Measurements from ENCODE around the gene CA14.
A peak's percentile ranks its signal among the peaks of the same experiment; 100 is the strongest.
"Not testable (repeated sequence)": the region's sequence is repeated elsewhere in the genome, so short reads cannot be mapped to it uniquely, and the experiment has no call there.

The CA14 gene

DNA sequence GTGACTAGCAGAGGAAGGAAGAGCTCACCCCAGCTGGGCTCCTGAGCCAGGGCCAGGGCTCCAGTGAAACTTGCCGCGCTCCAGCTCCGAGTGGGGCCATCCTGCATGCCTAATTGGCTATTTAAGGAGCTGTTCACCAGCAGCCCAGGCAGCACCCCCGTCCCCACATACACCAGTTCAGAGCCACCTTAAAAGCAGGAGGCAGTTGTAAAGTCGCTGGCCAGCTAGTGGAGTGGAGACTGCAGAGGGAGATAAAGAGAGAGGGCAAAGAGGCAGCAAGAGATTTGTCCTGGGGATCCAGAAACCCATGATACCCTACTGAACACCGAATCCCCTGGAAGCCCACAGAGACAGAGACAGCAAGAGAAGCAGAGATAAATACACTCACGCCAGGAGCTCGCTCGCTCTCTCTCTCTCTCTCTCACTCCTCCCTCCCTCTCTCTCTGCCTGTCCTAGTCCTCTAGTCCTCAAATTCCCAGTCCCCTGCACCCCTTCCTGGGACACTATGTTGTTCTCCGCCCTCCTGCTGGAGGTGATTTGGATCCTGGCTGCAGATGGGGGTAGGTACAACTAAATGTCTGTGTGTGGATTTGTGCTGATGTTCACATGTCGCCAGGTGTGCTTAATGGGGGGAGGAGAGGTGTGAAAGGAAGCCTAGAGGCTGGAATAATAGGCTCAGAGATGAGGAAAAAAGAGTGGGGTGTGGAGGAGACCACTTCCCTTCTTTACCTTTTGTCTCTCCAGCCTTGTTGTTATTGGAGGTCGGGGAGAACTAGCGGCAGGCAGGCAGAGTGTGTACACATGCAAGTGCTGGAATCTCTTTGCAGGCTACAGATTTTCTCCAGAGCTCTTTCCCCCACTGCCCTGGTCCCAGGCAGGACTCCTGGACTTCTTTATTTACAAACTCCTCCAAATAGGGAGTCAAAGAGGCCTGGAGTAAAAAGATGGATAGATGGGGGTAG is at the start of gene CA14:
Gene CA14 (plus strand): TSS at position 151 of the 962 bp plus-strand sequence. CDS start 355 bp downstream, at position 506.
- DNase-seq: no peak

DNA sequence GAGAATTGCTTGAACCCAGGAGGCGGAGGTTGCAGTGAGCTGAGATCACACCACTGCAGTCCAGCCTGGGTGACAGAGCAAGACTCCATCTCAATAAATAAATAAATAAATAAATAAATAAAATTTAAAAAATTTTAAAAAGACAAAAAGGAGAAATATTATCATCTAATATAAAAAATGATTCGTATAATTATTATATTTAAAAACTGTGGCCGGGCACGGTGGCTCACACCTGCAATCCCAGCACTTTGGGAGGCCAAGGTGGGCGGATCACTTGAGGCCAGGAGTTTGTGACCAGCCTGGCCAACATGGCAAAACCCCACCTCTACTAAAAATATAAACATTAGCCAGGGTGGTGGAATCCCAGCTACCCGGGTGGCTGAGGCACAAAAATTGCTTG is 49.1 kb upstream of the CA14 start:
- not testable (repeated sequence) for DNase-seq

DNA sequence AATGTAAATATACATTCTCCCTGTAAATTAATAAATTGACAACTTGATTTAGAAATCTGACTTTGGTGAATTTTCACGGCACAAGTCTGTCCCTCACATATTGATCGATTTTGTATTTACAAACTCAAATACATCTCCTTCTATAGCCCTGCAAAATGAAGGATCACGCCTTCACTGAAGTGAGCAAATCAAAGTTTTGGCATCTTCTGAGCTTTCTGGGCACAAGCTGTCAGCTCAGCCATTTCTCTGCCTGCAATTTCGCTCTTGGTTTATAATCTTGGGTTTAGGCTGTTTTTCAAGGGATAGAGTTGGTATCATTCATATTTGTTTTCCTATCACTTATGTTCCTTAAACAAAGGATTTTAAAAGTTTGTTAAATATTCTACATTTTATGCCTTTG is 47.5 kb upstream of the CA14 start:
- DNase-seq: no peak

DNA sequence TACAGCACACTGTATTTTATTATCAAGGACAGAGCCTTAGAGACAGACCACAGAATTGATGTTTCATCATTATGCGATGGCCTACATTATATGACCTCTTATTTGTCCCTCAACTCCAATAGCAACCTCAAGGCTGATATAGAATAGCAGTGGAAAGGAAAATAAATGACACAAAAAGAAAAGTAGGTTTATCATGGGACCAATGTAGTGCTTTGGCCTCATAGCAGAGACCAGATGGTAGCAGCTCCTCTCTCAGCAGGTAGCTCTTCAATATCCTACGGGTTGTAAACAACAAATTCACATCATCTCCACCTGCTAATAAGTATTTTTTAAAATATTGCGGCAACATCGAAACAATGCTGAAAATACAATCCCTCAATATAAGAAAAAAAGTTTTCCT is 46.9 kb upstream of the CA14 start:
- no peak for DNase-seq

DNA sequence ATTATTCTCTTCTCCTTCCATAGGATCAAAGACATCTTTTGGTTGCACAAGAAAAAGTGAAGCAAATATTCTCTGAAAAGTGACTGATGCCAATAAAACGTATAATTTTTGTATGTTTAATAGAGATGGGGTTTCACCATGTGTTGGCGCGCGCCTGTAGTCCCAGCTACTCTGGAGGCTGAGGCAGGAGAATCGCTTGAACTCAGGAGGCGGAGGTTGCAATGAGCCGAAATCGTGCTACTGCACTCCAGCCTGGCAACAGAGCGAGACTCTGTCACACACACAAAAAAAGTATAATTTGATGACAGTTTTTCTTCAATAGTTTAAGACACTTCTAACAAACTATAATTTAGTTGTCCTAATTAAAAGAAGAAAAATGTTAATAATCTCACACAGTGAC is 45.5 kb upstream of the CA14 start:
- DNase-seq: no peak

DNA sequence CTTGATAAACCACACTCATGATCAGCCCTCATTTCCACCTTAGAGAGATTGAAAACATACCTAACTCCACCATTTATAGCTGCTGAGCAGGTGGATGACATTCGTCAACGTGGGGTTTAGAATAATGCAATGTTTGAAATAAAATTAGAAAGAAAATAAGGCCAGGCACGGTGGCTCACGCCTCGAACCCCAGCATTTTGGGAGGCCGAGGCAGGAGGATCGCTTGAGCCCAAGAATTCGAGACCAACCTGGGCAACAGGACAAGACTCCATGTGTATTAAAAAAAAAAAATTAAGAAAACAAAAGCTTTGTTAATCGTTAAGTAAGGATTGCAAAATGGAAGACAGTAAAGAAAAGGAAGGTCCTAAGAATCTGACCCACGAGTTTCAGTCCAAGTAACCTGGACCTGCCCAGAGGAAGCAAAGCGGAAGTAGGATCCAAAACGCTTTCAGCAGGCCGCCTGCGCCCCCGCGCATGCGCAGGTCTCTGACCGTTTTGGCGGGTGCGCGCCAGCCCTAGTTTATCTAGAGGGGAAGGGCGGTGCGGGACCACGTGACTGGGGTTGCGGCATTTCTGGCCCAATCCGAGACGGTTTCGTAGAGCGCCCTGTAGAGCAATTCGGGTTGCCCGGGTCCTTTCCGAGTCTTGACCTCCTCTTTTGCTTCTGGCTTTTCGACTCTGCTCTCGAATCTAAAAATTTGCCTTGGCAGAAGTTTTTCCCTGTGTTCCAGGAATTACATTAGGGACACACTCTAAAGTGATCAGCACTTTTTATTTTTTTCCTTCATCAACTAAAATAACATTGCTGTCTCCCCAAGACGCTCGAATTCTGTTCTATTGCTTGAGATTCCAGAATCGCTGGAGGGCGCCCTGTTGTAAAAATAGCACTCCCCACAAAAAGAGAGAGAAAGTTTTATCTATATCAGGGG is 44.1 kb upstream of the CA14 start:
- DNase-seq: peak; percentile 94

DNA sequence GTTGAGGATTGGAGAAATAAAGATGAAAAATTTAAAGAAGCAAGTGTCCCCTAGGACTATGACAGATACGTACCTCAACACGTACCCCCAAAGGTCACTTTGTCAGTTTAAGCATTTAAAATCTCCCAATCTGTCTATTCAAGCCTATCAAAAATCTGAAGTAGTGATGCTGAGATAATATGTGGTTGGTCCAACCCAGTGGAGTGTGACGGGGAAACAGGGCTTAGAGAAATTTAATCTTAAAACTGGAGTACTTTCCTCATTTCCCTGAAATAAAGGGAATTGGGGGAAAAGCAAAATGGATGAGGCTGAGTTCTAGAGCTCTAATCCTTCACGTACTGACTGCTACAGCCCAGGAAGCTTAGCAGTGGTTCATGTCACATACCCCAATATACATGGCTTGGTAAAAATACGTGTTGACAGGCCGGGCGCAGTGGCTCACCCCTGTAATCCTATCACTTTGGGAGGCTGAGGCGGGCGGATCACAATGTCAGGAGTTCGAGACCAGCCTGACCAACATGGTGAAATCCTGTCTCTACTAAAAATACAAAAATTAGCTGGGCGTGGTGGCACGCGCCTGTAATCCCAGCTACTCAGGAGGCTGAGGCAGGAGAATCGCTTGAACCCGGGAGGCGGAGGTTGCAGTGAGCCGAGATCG is 43.3 kb upstream of the CA14 start:
- DNase-seq: not testable (repeated sequence)

DNA sequence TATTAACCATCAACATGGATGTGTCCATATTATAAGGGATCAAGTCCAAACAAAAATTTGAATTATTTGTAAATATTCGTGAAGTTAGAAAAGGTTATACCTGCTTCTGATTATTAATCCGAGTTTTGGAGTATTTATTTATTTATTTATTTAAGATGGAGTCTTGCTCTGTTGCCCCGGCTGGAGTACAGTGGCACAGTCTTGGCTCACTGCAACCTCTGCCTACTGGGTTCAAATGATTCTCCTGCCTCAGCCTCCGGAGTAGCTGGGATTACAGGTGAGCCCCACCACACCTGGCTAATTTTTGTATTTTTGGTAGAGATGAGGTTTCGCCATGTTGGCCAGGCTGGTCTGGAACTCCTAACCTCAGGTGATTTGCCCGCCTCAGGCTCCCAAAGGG is 41.7 kb upstream of the CA14 start:
- not testable (repeated sequence) for DNase-seq

DNA sequence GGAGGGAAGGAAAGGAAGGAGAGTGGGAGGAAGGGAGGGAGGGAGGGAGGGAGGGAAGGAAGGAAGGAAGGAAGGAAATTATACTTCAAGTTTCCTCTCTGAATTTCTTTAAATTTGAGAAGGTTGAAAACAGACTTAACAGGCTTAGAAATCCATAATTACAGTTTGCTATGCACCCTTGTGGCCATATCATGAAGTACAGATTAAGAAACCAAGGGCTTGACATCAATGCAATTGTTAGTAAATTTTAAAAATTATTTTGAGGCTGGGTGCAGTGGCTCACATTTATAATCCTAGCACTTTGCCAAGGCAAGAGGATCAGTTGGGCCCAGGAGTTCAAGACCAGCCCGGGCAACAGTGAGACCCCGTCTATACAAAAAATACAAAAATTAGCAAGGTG is 36.0 kb upstream of the CA14 start:
- peak; percentile 41 for DNase-seq

DNA sequence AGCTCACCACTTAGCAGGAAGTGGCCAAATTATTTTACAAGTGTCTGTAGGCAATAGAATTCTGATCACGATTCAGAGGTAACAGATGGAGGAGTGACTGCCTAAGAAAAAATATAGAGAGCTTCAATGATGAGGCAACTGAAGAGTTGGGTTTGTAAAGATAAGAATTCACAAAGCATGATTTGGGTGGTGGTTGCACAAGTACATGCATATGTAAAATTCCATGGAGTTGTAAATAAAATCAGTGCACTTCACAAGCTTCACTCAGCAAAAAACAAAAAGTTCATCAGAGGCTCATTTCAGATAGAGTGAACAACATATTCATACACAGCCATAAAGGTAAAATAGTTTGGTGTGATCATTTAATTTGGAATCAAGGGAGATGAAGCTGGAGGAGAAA is 32.6 kb upstream of the CA14 start:
- DNase-seq: no peak

DNA sequence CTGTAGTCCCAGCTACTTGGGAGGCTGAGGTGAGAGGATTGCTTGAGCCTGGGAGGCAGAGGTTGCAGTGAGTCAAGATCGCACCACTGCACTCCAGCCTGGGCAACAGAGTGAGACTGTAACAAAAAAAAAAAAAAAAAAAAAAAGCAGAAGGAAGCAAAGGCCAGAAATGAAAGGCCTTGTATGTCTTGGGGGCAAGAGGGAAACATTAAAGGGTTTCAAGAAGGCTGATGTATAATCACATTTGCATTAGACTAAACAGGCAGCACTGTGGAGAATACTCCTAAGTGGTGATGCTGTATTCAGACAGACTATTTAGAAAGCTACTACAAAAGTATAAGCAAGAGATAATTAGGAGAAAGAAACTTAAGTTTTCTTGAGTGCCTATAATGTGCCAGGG is 32.0 kb upstream of the CA14 start:
- DNase-seq: no peak

DNA sequence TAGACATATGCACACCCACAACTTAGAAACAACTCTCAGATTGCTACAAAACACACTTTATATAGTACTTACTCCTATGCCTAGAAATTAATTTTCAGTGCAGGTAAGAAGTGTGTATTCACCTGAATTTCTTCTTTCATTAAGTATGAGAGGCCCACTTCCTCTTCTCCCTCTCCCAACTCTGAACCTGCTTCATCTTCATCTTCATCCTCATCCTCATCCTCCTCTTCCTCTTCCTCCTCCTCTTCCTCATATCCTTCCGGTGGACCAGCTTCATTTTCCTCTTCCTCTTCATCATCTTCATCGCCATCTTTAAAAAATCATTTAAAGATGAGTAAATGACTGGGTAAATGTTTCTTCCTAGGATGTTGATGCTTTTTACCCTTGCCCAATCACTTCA is 31.1 kb upstream of the CA14 start:
- DNase-seq: no peak

DNA sequence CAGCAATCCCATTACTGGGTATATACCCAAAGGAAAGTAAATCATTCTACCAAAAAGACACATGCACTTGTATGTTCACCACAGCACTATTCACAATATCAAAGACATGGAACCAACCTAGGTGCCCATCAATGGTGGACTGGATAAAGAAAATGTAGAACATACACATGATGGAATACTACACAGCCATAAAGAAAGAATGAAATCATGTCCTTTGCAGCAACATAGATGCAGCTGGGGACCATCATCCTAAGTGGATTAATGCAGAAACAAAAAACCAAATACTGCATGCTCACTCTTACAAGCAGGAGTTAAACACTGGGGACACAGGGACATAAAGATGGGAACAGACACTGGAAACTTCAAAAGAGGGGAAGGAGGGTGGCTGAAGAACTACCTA is 30.3 kb upstream of the CA14 start:
- DNase-seq: no peak

DNA sequence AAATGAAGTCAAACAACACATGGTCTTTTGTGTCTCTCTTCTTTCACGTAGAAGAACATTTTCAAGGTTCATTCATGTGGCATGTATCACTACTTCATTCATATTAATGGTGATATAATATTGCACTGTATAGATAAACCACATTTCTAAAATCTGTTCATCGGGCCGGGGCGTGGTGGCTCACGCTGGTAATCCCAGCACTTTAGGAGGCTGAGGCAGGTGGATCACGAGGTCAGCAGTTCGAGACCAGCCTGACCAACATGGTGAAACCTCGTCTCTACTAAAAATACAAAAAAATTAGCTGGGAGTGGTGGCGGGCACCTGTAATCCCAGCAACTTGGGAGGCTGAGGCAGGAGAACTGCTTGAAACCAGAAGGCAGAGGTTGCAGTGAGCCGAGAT is 29.3 kb upstream of the CA14 start:
- DNase-seq: not testable (repeated sequence)

DNA sequence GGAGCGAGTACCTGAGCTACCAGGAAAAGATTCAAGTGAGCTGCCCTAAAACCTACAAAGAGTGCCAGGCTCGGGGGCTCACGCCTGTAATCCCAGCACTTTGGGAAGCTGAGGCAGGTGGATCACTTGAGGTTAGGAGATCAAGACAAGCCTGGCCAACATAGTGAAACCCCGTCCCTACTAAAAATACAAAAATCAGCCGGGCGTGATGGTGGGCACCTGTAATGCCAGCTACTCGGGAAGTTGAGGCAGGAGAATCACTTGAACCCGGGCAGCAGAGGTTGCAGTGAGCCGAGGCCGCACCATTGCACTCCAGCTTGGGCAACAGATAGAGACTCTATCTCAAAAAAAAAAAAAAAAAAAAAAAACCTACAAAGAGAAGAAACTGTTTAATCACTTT is 24.7 kb upstream of the CA14 start:
- DNase-seq: not testable (repeated sequence)

DNA sequence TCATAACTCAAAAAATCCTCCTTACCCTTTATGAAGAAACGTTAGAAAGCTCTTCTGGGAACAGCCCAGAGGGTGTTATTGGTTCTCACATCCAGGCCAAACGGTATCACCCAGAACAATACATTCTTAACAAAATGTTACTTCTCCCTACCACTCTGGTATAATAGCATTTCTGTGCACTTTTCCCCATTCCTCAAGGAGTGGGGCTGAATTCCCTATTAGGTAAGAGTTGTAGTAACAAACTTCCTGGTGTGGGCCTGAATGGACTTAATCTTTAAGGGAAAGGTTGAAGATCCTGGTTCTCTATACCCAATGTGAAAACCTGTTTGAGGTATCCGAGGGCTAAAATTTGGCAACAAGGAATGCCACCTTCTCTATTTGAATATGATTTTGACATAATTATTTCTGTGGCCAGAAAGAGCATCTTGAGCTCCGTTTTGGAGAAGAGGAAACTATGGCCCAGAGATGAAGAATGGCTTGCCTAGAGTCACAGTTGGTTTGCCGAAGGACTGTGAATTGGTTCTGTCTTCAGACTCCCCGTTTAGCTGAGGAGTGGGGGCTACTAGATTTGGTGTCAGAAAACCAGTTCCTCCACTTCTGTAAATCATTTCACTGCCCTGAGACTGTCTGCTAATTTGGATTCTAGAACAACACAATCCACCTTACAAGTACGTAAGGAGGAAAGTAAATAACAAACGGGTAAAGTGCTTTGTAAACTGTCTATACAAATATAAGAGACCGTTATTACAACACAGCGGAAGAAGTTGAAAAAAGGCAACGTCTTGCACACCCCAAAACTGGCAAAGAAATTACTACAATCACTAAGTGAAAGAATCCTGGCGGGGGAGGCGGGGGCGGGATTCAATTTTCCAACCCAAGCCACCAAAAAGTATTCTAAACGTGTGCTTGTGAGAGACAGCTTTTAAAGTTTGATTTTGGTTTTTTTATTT is 23.9 kb upstream of the CA14 start:
- DNase-seq: no peak

DNA sequence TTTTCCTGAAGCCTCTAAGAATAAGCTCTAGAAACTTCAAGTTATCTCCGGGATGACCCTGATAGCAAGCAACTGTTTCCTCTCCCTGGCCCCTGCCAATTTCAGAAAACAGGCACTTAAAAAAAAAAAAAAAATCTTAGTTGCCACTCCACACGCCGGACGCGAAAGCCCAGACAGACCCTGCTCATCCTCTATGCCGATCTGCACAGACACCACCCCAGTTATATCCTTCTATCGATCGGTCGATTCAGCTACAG is 23.3 kb upstream of the CA14 start:
- DNase-seq: no peak

DNA sequence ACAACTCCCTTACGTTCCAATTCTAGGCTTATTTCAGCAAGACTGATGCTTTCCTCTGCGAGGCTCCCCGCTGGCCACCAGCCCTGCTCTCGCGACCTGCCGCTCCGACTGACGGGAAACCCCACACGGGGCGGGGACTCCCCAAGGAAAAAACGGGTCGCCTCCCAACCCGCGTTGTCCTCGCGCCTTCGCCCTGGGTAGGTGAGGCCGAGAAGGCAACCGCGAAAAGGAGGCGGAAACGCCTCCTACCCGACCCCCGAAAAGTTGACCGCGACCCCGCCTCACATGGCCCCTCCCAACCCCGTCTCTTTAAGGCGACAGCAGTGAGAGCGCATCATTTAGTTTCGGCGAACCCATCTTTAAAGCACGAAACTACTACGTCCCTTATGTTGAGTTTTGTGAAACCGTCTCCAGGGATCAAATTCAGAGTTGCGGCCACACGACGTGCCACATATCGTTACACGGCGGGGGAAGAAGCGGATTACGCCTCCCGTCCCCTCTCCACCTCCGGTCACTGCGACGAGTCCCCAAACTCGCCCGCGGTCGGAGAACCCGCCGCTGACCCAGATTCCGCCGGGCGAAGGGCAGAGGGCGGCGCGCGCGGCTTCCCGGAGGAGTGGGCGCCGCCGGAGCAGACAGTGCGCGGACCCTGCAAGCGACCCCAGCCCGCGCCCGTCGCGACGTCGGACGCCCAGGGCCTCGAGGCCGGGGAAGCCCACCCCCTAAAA is 22.8 kb upstream of the CA14 start:
- DNase-seq: peak; percentile 66

DNA sequence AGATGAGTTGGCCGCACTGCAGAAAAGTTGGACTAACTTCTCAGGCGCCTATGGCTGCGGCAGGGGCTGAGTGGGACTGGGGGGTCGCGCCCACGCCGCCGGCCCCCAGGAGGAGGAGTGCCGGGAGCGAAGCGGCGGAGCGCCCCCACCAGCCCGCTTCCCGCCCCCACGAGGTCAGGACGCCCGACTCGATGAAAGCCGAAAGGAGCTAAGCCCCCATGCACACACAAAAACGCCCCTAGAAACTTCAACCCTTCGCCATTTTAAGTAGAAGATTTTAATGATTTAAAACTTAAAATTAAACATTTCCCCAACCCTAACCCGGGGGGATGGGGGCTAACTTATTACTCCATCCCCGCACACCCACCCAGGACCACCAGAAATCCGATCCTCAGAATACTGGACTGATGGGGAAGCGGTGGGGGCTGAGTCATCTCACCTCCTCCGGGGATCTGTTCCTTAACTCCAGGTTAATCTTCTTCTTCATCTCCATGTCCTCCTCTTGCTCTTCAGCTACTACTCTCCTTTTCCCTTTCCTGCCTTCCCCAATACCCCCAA is 22.2 kb upstream of the CA14 start:
- DNase-seq: no peak

DNA sequence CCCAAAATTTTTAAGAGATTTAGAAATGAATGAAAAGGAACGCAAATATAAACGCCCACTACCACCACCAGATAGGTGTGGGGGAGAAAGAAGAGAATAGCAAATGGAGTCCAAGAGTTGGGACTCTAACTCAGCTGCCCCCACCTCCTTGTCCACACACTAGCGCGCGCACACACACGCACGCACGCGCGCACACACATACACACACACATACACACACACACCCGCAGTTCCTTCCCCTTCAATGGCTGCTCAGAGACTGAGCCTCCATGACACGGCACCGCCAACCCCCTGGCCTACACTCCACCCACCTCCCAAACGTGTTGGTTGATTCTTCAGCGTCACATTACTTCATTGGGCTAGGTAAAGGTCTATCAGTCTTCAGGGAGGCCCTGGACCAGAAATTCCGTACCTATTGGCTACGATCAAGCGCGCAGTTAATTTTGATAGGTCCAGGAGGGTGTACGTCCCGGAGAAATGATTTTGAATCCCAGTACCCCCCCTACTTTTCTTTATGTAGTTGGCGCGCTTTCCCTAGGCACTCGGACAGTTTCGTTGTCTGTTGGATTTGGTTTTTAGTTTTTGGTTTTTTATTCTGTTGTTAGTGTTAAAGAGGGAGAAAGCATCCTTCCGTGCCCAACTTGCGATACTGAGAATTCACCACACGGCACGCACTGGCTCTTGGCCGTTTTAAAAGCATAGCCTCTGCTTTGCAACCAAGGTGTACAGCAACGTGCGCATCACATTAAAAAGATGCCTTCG is 21.5 kb upstream of the CA14 start, which contains the start of gene ANP32E:
Gene ANP32E (minus strand): TSS at position 261 of the 762 bp plus-strand sequence. CDS start 326 bp downstream, outside the sequence.
- DNase-seq: peak; percentile 100
